ENCODE results near the gene EIPR1. TPM values are rescaled to one million over a fixed set of nuclear protein-coding genes. Genes with fewer than 3 reads are reported as not detected.

Gene EIPR1
- total RNA-seq, 1 donor from 2014 or later: 27.2 TPM

- DNase-seq (ENCODE audit: low read depth in 2 of 2): no peak
Observed at GRCh38 chr2:3272761-3273160, 104.9 kb downstream of the EIPR1 start.

GRCh38 chr2:3270095-3270478 lies 107.5 kb downstream of the EIPR1 start:
- no peak for DNase-seq (ENCODE audit: low read depth in 2 of 2)

GRCh38 chr2:3269425-3270094 lies 108.1 kb downstream of the EIPR1 start:
- no peak for DNase-seq (ENCODE audit: low read depth in 2 of 2)

GRCh38 chr2:3268705-3269029 lies 109.0 kb downstream of the EIPR1 start:
- no peak for DNase-seq (ENCODE audit: low read depth in 2 of 2)

GRCh38 chr2:3267869-3268704 lies 109.5 kb downstream of the EIPR1 start:
- DNase-seq (ENCODE audit: low read depth in 2 of 2): no peak

GRCh38 chr2:3266925-3267867 lies 110.4 kb downstream of the EIPR1 start:
- no peak for DNase-seq (ENCODE audit: low read depth in 2 of 2)

GRCh38 chr2:3265981-3266924 lies 111.4 kb downstream of the EIPR1 start:
- DNase-seq (ENCODE audit: low read depth in 2 of 2): no peak

GRCh38 chr2:3265471-3265870 lies 112.1 kb downstream of the EIPR1 start:
- no peak for DNase-seq (ENCODE audit: low read depth in 2 of 2)

GRCh38 chr2:3264010-3264744 lies 113.4 kb downstream of the EIPR1 start:
- peak in 1 of 2 donors; percentile 24 for DNase-seq (ENCODE audit: low read depth in 2 of 2)

GRCh38 chr2:3263487-3263886 lies 114.1 kb downstream of the EIPR1 start:
- DNase-seq (ENCODE audit: low read depth in 2 of 2): no peak

- DNase-seq (ENCODE audit: low read depth in 2 of 2): no peak
Observed at GRCh38 chr2:3262437-3263388, 114.9 kb downstream of the EIPR1 start.

- no peak for DNase-seq (ENCODE audit: low read depth in 2 of 2)
Observed at GRCh38 chr2:3261511-3261910, 116.1 kb downstream of the EIPR1 start.

- DNase-seq (ENCODE audit: low read depth in 2 of 2): no peak
Observed at GRCh38 chr2:3260959-3261358, 116.7 kb downstream of the EIPR1 start.

GRCh38 chr2:3257826-3258225 lies 119.8 kb downstream of the EIPR1 start:
- no peak for DNase-seq (ENCODE audit: low read depth in 2 of 2)

GRCh38 chr2:3257166-3257565 lies 120.5 kb downstream of the EIPR1 start:
- DNase-seq (ENCODE audit: low read depth in 2 of 2): no peak

- no peak for DNase-seq (ENCODE audit: low read depth in 2 of 2)
Observed at GRCh38 chr2:3256605-3257004, 121.0 kb downstream of the EIPR1 start.

- DNase-seq (ENCODE audit: low read depth in 2 of 2): no peak
Observed at GRCh38 chr2:3256157-3256556, 121.5 kb downstream of the EIPR1 start.

- peak in 1 of 2 donors; percentile 18 for DNase-seq (ENCODE audit: low read depth in 2 of 2)
Observed at GRCh38 chr2:3254442-3254941, 123.1 kb downstream of the EIPR1 start.

GRCh38 chr2:3253913-3254441 lies 123.6 kb downstream of the EIPR1 start:
- no peak for DNase-seq (ENCODE audit: low read depth in 2 of 2)
